Activated naive CD4-positive, alpha-beta T cell treated with anti-CD3 and anti-CD28 coated beads, Interleukin-2, amount 10 ng/mL, durations not matched to agents 7 days and 5 days (primary cell): ENCODE measurements around the gene ZNF579.
"Not testable (repeated sequence)": the region's sequence is repeated elsewhere in the genome, so short reads cannot be mapped to it uniquely, and the experiment has no call there.

Source experiments
- CTCF ChIA-PET: fragments of 350-600 bp; sonication (Branson Sonifier 250); formaldehyde crosslinking; loops from one replicate; lab custom pipeline; 2021; ENCODE audit warnings: antibody characterized with exemption; lab: Charles Lee
- DNase-seq: peaks from one replicate; pipeline ENCODE4 v3.0.0-alpha.2; 2020
- H3K27ac Mint-ChIP-seq: one replicate; pipeline ENCODE4 v1.8.0; 2021; ENCODE audit warnings: mild to moderate bottlenecking, moderate library complexity, mixed read lengths
- H3K27me3 Mint-ChIP-seq: one replicate; pipeline ENCODE4 v1.8.0; 2021; ENCODE audit warnings: mild to moderate bottlenecking, mixed read lengths
- H3K36me3 Mint-ChIP-seq: one replicate; pipeline ENCODE4 v1.8.0; 2021; ENCODE audit warnings: mixed read lengths
- H3K4me1 Mint-ChIP-seq: one replicate; pipeline ENCODE4 v1.8.0; 2021; ENCODE audit warnings: mixed read lengths
- H3K4me3 Mint-ChIP-seq: one replicate; pipeline ENCODE4 v1.8.0; 2021; ENCODE audit warnings: mild to moderate bottlenecking, moderate library complexity, mixed read lengths
- H3K9me3 Mint-ChIP-seq: one replicate; pipeline ENCODE4 v1.8.0; 2021; ENCODE audit warnings: mixed read lengths

The ZNF579 gene

GRCh38 chr19:55540619-55541018 lies 40.0 kb downstream of the ZNF579 start:
- DNase-seq = no peak
- H3K9me3 Mint-ChIP-seq = no peaks in the 10 kb centered on the region
- H3K4me1 Mint-ChIP-seq = no peaks in the 10 kb centered on the region
- no peak overlapping the region for H3K4me3 Mint-ChIP-seq
- CTCF ChIA-PET = no interaction called here
- peaks cover 3% of the 10 kb centered on the region for H3K27me3 Mint-ChIP-seq
- no peaks in the 10 kb centered on the region for H3K36me3 Mint-ChIP-seq
- H3K27ac Mint-ChIP-seq = no peak overlapping the region

GRCh38 chr19:55539090-55539984 lies 41.3 kb downstream of the ZNF579 start:
- CTCF ChIA-PET = no interaction called here
- Mint-ChIP-seq H3K4me3 (no peak overlapping the region), H3K4me1 (no peaks in the 10 kb centered on the region), H3K9me3 (no peaks in the 10 kb centered on the region), H3K36me3 (no peaks in the 10 kb centered on the region), H3K27ac (no peak overlapping the region), H3K27me3 (no peaks in the 10 kb centered on the region)
- no peak for DNase-seq

- no peaks in the 10 kb centered on the region for H3K27me3 Mint-ChIP-seq
- no peaks in the 10 kb centered on the region for H3K9me3 Mint-ChIP-seq
- H3K36me3 Mint-ChIP-seq = no peaks in the 10 kb centered on the region
- no peak overlapping the region for H3K4me3 Mint-ChIP-seq
- H3K4me1 Mint-ChIP-seq = no peaks in the 10 kb centered on the region
- DNase-seq = no peak
- H3K27ac Mint-ChIP-seq = no peak overlapping the region
- CTCF ChIA-PET = no interaction called here
Observed at GRCh38 chr19:55538132-55538531, 42.5 kb downstream of the ZNF579 start.

GRCh38 chr19:55537741-55538111 lies 42.9 kb downstream of the ZNF579 start:
- Mint-ChIP-seq H3K27me3 (no peaks in the 10 kb centered on the region), H3K4me3 (no peak overlapping the region), H3K9me3 (no peaks in the 10 kb centered on the region), H3K27ac (no peak overlapping the region), H3K4me1 (no peaks in the 10 kb centered on the region), H3K36me3 (no peaks in the 10 kb centered on the region)
- CTCF ChIA-PET = no interaction called here
- DNase-seq = no peak

DNA sequence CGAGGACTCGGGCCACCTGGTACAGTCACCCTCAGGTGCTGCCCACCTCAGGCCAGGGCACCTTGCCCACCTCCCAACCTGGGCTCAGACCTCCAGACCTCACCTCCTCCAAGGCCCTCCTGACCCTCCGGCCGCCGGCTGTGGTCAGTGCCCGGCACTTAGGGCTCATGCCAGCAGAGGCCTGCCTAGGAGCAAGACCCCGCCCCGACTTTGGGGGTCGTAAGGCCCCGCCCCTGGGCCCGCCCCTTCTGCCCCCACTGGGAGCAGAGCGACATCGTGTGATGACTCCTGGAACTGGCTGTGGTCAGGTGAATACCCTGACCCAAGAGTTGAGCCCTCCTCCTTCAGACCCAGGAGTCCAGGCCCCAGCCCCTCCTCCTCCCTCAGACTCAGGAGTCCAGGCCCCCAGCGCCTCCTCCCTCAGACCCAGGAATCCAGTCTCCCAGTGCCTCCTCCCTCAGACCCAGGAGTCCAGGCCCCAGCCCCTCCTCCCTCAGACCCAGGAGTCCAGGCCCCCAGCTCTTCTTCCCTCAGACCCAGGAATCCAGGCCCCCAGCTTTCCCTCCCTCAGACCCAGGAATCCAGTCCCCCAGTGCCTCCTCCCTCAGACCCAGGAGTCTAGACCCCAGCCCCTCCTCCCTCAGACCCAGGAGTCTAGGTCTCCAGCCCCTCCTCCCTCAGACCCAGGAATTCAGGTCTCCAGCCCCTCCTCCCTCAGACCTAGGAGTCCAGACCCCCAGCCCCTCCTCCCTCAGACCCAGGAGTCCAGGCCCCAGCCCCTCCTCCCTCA lies 43.5 kb downstream of the ZNF579 start, which contains the start of gene SBK2:
Gene SBK2 (minus strand): TSS at position 183 of the 790 bp plus-strand sequence. CDS start 839 bp downstream, outside the sequence.
- CTCF ChIA-PET = no interaction called here
- Mint-ChIP-seq H3K4me1 (no peaks in the 10 kb centered on the region), H3K36me3 (no peaks in the 10 kb centered on the region), H3K27me3 (no peaks in the 10 kb centered on the region), H3K27ac (no peak within 1 kb of the TSS), H3K4me3 (no peak within 1 kb of the TSS), H3K9me3 (no peaks in the 10 kb centered on the region)
- DNase-seq = no peak

- Mint-ChIP-seq H3K27ac (no peak overlapping the region), H3K9me3 (no peaks in the 10 kb centered on the region), H3K4me1 (no peaks in the 10 kb centered on the region), H3K4me3 (no peak overlapping the region), H3K27me3 (no peaks in the 10 kb centered on the region), H3K36me3 (no peaks in the 10 kb centered on the region)
- DNase-seq = no peak
- CTCF ChIA-PET = no interaction called here
Observed at GRCh38 chr19:55536366-55536765, 44.3 kb downstream of the ZNF579 start.

GRCh38 chr19:55535965-55536350 lies 44.7 kb downstream of the ZNF579 start:
- no peak overlapping the region for H3K27ac Mint-ChIP-seq
- H3K4me1 Mint-ChIP-seq = no peaks in the 10 kb centered on the region
- DNase-seq = no peak
- no peaks in the 10 kb centered on the region for H3K27me3 Mint-ChIP-seq
- no peaks in the 10 kb centered on the region for H3K36me3 Mint-ChIP-seq
- no peaks in the 10 kb centered on the region for H3K9me3 Mint-ChIP-seq
- H3K4me3 Mint-ChIP-seq = no peak overlapping the region
- CTCF ChIA-PET = no interaction called here

DNA sequence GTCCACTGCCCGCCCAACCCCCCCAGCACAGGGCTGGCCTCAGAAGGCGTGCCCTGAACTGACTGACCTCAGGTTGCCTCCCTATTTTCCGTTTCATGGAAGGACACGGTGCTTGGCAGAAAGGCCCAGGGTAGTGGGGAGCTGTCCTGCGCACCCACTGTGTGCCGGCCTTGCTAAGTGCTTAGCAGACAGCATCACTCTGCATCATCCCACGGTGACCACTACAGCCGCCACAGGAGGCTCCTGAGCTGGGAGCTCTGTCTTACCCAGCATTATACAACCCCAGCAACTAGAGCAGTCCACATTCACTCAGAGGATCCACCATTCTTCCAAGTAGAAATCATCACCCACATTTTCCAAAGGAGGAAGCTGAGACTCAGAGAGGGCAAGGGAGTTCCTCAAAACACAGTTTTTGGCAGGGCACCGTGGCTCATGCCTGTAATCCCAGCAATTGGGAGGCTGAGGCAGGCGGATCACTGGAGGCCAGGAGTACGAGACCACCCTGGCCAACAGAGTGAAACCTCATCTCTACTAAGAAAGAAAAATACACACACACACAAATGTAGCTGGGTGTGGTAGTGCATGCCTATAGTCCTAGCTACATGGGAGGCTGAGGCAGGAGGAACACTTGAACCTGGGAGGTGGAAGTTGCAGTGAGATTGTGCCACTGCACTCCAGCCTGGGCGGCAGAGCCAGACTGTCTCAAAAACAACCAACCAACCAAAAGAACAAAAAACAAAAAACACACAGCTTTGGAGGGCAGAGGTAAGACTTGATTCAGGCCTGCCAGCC lies 45.3 kb downstream of the ZNF579 start:
- CTCF ChIA-PET = interaction anchor here (0.6 to 1.5 kb wide), 2 partner anchors 70 to 400 kb away, joined by 3 read pairs; partner anchors contain the start of gene ZNF865
- no peaks in the 10 kb centered on the region for H3K36me3 Mint-ChIP-seq
- no peak overlapping the region for H3K4me3 Mint-ChIP-seq
- DNase-seq = no peak
- no peak overlapping the region for H3K27ac Mint-ChIP-seq
- no peaks in the 10 kb centered on the region for H3K9me3 Mint-ChIP-seq
- no peaks in the 10 kb centered on the region for H3K4me1 Mint-ChIP-seq
- H3K27me3 Mint-ChIP-seq = no peaks in the 10 kb centered on the region

DNA sequence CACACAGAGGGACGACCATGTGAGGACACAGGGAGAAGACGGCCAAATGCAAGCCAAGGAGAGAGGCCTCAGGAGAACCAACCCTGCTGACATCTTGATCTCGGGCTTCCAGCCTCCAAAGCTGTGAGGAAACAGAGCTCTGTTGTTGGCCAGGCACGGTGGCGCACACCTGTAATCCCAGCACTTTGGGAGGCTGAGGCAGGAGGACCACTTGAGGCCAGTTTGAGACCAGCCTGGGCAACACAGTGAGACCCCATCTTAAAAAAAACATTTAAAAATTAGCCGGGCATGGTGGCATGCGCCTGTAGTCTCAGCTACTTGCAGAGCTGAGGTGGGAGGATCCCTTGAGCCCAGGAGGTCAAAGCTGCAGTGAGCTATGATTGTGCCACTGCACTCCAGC lies 46.4 kb downstream of the ZNF579 start:
- not testable (repeated sequence) for H3K27me3 Mint-ChIP-seq, H3K4me3 Mint-ChIP-seq, H3K4me1 Mint-ChIP-seq, H3K9me3 Mint-ChIP-seq, H3K36me3 Mint-ChIP-seq, H3K27ac Mint-ChIP-seq, DNase-seq
- CTCF ChIA-PET = interaction anchor here (1.5 kb wide), 1 partner anchor 72 kb away, joined by 3 read pairs; the partner anchor contains the start of gene ZNF865

- CTCF ChIA-PET = no interaction called here
- Mint-ChIP-seq H3K36me3 (no peaks in the 10 kb centered on the region), H3K9me3 (no peaks in the 10 kb centered on the region), H3K4me1 (no peaks in the 10 kb centered on the region), H3K27me3 (no peaks in the 10 kb centered on the region), H3K4me3 (no peak overlapping the region), H3K27ac (no peak overlapping the region)
- no peak for DNase-seq
Observed at GRCh38 chr19:55530996-55531395, 49.7 kb downstream of the ZNF579 start.

DNA sequence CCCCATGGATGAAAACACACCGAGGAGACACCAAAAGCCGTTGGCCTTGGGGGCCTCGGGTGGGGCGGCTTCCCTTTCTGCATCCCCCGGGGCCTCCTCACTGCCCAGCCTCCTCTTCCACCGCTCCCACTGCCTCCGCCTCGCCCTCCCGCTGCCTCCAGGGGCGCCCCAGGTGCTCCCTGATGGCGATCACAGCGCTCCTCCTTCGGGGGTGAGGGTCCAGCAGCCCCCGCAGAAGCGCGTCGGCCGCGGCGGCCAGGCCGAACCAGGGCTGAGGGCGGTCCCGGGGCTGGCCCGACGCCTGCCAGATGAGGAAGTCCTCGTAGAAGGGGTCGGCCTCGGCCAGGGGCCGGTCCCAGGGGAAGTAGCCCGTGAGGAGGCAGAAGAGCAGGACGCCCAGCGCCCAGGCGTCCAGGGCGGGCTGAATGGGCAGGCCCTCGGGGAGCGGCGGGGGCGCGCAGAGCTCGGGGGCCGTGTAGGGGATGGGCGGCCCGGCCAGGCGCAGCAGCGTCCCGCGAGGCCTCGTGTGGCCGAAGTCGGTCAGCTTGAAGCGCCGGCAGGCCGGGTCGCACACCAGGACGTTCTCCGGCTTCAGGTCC lies 50.9 kb downstream of the ZNF579 start:
- Mint-ChIP-seq H3K4me1 (no peaks in the 10 kb centered on the region), H3K4me3 (no peak overlapping the region), H3K27me3 (no peaks in the 10 kb centered on the region), H3K9me3 (no peaks in the 10 kb centered on the region), H3K36me3 (no peaks in the 10 kb centered on the region), H3K27ac (no peak overlapping the region)
- CTCF ChIA-PET = interaction anchor here (0.7 kb wide), 1 partner anchor 463 kb away, joined by 3 read pairs; no protein-coding TSS in a partner anchor
- DNase-seq = no peak

DNA sequence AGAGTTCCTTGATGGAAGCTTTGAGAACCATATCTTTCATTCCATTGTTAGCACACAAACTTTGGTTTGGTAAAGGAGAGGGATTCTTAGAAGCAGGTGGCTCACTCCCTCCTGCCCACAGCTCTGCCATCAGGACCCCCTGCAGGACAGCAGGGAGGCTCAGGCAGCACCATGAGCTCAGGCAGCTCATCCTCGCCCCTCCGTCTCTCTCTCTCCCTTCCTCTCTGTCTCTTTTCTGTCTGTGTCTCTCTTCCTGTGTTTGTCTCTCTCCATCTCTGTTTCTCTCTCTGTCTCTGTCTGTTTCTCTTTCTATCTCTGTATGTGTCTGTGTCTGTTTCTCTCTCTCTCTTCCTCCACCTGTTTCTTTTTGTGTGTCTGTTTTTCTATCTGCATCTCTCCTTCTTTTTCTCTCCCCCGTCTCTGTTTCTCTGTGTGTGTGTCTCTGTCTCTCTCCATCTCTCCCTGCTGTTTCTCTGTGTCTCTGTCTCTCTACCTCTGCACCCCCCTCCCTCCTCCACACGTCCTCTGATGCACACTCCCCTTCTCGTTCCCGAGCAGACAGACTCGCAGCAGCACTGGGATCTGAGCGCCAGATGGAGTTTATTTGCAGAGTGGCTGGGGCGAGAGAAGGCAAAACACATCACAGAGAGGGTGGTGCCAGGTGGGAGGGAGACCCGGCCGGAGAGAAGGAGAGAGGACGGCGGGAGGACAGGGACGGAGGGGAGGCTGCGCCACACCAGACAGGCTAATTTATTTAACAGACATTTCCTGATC lies 52.4 kb downstream of the ZNF579 start:
- no peak overlapping the region for H3K4me3 Mint-ChIP-seq
- no peaks in the 10 kb centered on the region for H3K36me3 Mint-ChIP-seq
- H3K27me3 Mint-ChIP-seq = no peaks in the 10 kb centered on the region
- DNase-seq = no peak
- H3K27ac Mint-ChIP-seq = no peak overlapping the region
- H3K9me3 Mint-ChIP-seq = no peaks in the 10 kb centered on the region
- CTCF ChIA-PET = interaction anchor here (0.6 kb wide), 1 partner anchor 21 kb away, joined by 4 read pairs; no protein-coding TSS in a partner anchor
- H3K4me1 Mint-ChIP-seq = no peaks in the 10 kb centered on the region
